Measurements from ENCODE around the gene ATP8B3. TPM values are rescaled to one million over a fixed set of nuclear protein-coding genes. Genes with fewer than 3 reads are reported as not detected.

The ATP8B3 gene
- total RNA-seq, 1 donor from 2014 or later, result under 0.01 TPM

GRCh38 chr19:1830978-1831377, 18.9 kb upstream of the ATP8B3 start:
- DNase-seq, result no peak

- DNase-seq, result no peak
Observed at GRCh38 chr19:1830568-1830967, 18.5 kb upstream of the ATP8B3 start.

GRCh38 chr19:1829958-1830357, 17.9 kb upstream of the ATP8B3 start:
- DNase-seq, result no peak

GRCh38 chr19:1828279-1829238, 16.5 kb upstream of the ATP8B3 start:
- no peak for DNase-seq

GRCh38 chr19:1827566-1828278, 15.6 kb upstream of the ATP8B3 start:
- no peak for DNase-seq

- no peak for DNase-seq
Observed at GRCh38 chr19:1826557-1827521, 14.8 kb upstream of the ATP8B3 start.

GRCh38 chr19:1825909-1826556, 14.0 kb upstream of the ATP8B3 start:
- peak; percentile 35 for DNase-seq

GRCh38 chr19:1824252-1824622, 12.2 kb upstream of the ATP8B3 start:
- DNase-seq, result no peak

GRCh38 chr19:1823539-1824251, 11.6 kb upstream of the ATP8B3 start:
- DNase-seq, result no peak

- no peak for DNase-seq
Observed at GRCh38 chr19:1823020-1823419, 10.9 kb upstream of the ATP8B3 start.

GRCh38 chr19:1822210-1822609, 10.1 kb upstream of the ATP8B3 start:
- no peak for DNase-seq

- no peak for DNase-seq
Observed at GRCh38 chr19:1819341-1820255, 7.5 kb upstream of the ATP8B3 start.

GRCh38 chr19:1818549-1819195, 6.6 kb upstream of the ATP8B3 start:
- DNase-seq, result no peak

- DNase-seq, result no peak
Observed at GRCh38 chr19:1817553-1818179, 5.6 kb upstream of the ATP8B3 start.

- no peak for DNase-seq
Observed at GRCh38 chr19:1816530-1817298, 4.6 kb upstream of the ATP8B3 start.

GRCh38 chr19:1815605-1816529, 3.8 kb upstream of the ATP8B3 start:
- DNase-seq, result no peak
